HL-60 (cell line): ENCODE results near the gene PPP1R12B.
"Not testable (repeated sequence)": the region's sequence is repeated elsewhere in the genome, so short reads cannot be mapped to it uniquely, and the experiment has no call there.

Experiments
- DNase-seq, 2 experiments: peaks; one replicate each; pipeline ENCODE4 v3.0.0-alpha.2; 2010 to 2020; ENCODE audit warnings: low read depth in 1 of 2, low spot score in 1 of 2
- H3K27ac ChIP-seq: fragments of 250-450 bp; sonication (Bioruptor Pico); replicated peaks from 2 replicates; pipeline ENCODE4 v1.5.1; 2020; ENCODE audit warnings: mild to moderate bottlenecking, moderate library complexity
- H3K27me3 ChIP-seq: fragments of 250-450 bp; sonication (Bioruptor Pico); 2 replicates; pipeline ENCODE4 v1.5.1; 2021; ENCODE audit warnings: mild to moderate bottlenecking, moderate library complexity; ENCODE audit not compliant: insufficient read depth, poor library complexity, severe bottlenecking
- H3K4me3 ChIP-seq: replicated peaks from 2 replicates; pipeline ENCODE4 v1.5.1; 2011; ENCODE audit warnings: mild to moderate bottlenecking, control low read depth, low read length; ENCODE audit not compliant: insufficient read depth
- GABPA ChIP-seq: IDR thresholded peaks from 2 replicates; pipeline ENCODE4 v1.6.1; 2012; ENCODE audit warnings: low read depth
- POLR2AphosphoS5 ChIP-seq: IDR thresholded peaks from 2 replicates; pipeline ENCODE4 v1.6.1; 2012; ENCODE audit warnings: low read depth
- REST ChIP-seq: IDR thresholded peaks from 2 replicates; pipeline ENCODE4 v1.6.1; 2012; ENCODE audit warnings: low read depth; ENCODE audit not compliant: insufficient replicate concordance
- SPI1 ChIP-seq: IDR thresholded peaks from 2 replicates; pipeline ENCODE4 v1.6.1; 2012; ENCODE audit warnings: low read depth, mild to moderate bottlenecking, borderline replicate concordance
- TF ChIP-seq, protein P1 (sequence below): IDR thresholded peaks from one replicate; pipeline ENCODE4 v1.5.1; 2011; ENCODE audit warnings: low read length, control low read depth, inconsistent platforms; ENCODE audit not compliant: insufficient read depth

Gene PPP1R12B

DNA sequence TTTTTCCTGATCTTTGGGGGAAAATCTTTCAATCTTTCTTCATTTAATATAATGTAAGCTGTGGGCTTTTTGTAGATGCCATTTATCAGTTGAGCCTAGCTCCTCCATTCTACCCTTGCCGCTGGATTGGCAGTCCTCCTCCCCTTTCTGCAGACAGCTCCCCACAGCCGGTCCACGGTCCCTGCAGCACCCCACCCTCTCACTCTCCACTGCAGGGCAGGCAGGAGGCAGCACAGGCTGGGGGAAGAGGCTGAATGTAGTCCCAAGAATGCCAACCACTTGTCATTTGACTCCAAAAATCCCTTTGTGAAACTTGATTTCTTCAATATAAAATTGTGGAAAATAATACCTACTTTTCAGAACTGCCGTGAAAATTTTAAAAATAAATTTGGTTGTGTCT lies 265.1 kb downstream of the PPP1R12B start:
- no peak for DNase-seq
- Histone ChIP-seq H3K27me3 (no peaks in the 10 kb centered on the region), H3K27ac (no peak overlapping the region), H3K4me3 (no peak overlapping the region)
- TF ChIP-seq, protein P1, sequence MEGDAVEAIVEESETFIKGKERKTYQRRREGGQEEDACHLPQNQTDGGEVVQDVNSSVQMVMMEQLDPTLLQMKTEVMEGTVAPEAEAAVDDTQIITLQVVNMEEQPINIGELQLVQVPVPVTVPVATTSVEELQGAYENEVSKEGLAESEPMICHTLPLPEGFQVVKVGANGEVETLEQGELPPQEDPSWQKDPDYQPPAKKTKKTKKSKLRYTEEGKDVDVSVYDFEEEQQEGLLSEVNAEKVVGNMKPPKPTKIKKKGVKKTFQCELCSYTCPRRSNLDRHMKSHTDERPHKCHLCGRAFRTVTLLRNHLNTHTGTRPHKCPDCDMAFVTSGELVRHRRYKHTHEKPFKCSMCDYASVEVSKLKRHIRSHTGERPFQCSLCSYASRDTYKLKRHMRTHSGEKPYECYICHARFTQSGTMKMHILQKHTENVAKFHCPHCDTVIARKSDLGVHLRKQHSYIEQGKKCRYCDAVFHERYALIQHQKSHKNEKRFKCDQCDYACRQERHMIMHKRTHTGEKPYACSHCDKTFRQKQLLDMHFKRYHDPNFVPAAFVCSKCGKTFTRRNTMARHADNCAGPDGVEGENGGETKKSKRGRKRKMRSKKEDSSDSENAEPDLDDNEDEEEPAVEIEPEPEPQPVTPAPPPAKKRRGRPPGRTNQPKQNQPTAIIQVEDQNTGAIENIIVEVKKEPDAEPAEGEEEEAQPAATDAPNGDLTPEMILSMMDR: no peak
- TF ChIP-seq REST (no peak), SPI1 (no peak), POLR2AphosphoS5 (no peak), GABPA (no peak)

- H3K27me3 ChIP-seq, DNase-seq, H3K4me3 ChIP-seq, H3K27ac ChIP-seq: not testable (repeated sequence)
These were observed 266.1 kb downstream of the PPP1R12B start for GRCh38 chr1:202614363-202615207.

DNA sequence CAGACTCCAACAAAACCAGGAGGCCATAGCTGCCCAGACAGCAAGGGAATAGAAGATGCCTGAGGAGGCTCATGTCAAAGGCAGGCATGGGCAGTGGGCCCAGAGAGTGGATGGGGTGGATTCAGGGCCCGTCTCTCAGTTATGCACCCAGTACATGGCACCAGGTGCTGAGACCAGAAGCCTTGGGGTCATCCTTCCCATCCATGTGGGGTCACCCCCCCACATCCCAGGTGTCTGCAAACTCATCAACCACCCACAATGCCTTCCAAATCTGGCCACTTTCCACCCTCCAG lies 266.7 kb downstream of the PPP1R12B start:
- H3K27me3 ChIP-seq, H3K4me3 ChIP-seq, DNase-seq, H3K27ac ChIP-seq: not testable (repeated sequence)

DNA sequence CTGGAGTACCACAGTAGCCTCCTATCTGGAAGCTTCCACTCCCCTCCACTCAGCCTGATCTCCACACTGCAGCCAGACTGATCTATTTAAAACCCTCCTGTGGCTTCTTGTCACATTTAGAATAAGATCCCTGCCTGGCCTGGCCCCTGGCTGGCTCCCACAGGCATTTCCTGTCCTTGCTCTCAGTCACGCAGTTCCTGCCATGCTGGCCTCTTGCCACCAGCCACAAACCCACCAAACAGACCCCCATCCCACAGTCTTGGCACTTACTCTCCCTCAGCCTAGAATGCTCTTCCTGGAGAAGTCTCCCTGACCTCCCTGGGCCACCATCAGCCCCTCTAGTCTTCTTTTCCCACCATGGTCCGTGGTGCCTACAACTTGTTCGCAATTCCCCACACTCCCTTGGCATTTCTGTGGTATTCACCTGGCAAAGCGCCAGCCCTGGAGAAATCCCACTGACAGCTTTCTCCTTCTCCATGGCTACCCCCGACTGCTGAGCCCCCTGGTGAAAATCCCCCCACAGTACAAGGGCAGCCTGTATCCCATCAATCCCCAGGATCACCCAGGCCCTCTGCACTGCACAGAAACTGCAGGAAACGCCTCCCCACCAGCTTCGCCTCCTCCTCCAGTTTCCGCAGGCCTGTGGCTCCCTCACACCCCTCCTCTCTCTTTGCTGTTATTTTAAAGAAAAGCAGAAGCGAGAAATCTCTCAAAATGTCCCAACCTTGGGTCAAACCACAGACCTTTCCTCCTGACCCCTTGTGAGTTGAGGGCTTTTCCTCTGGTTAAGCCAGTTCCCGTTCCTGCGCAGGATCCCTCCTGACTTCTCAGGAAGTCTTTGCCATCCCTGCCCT lies 267.2 kb downstream of the PPP1R12B start:
- DNase-seq: peak; percentile 84 to 93
- TF ChIP-seq POLR2AphosphoS5 (peak; percentile 82), GABPA (no peak), SPI1 (peak; percentile 93), REST (no peak)
- TF ChIP-seq, protein P1: no peak
- Histone ChIP-seq H3K27ac (peak overlapping the region; percentile 40), H3K27me3 (peaks cover 8% of the 10 kb centered on the region), H3K4me3 (peak overlapping the region; percentile 14)
